Suppressor macrophage (primary cell): Measurements from ENCODE around the gene ACVRL1.

Experiments used
- DNase-seq, 4 experiments: peaks; one replicate each; pipeline ENCODE4 v3.0.0-alpha.2; 2020 to 2022

ACVRL1 gene

GRCh38 chr12:51900323-51900889, 6.9 kb upstream of the ACVRL1 start:
- DNase-seq = no peak

GRCh38 chr12:51901121-51901817, 6.0 kb upstream of the ACVRL1 start:
- DNase-seq = peak in 2 of 4 experiments; percentile 35 to 42

GRCh38 chr12:51901881-51902280, 5.4 kb upstream of the ACVRL1 start:
- DNase-seq = no peak

GRCh38 chr12:51904951-51905470, 2.3 kb upstream of the ACVRL1 start:
- DNase-seq = peak in 2 of 4 experiments; percentile 58 to 61

GRCh38 chr12:51905471-51906429, 1.6 kb upstream of the ACVRL1 start:
- DNase-seq = no peak

GRCh38 chr12:51906430-51907082, 748 bp upstream of the ACVRL1 start:
- no peak for DNase-seq

GRCh38 chr12:51907856-51908425, 637 bp downstream of the ACVRL1 start:
- DNase-seq = no peak

GRCh38 chr12:51908876-51909592, 1.7 kb downstream of the ACVRL1 start:
- no peak for DNase-seq

GRCh38 chr12:51910168-51910567, 2.9 kb downstream of the ACVRL1 start:
- DNase-seq = no peak

GRCh38 chr12:51910691-51911090, 3.4 kb downstream of the ACVRL1 start:
- no peak for DNase-seq

GRCh38 chr12:51911307-51911706, 4.0 kb downstream of the ACVRL1 start:
- peak; percentile 61 to 81 (median 78) for DNase-seq

GRCh38 chr12:51911788-51912711, 4.7 kb downstream of the ACVRL1 start:
- peak; percentile 73 to 89 (median 88) for DNase-seq

- DNase-seq = no peak
Observed at GRCh38 chr12:51913071-51914033, 6.0 kb downstream of the ACVRL1 start.

GRCh38 chr12:51914034-51914923, 7.0 kb downstream of the ACVRL1 start:
- DNase-seq = no peak

- no peak for DNase-seq
Observed at GRCh38 chr12:51915003-51915625, 7.8 kb downstream of the ACVRL1 start.

- no peak for DNase-seq
Observed at GRCh38 chr12:51915951-51916350, 8.6 kb downstream of the ACVRL1 start.

GRCh38 chr12:51917041-51917590, 9.8 kb downstream of the ACVRL1 start:
- DNase-seq = no peak
